T-helper 9 cell (primary cell): Measurements from ENCODE around the gene PPIP5K1.
"Not testable (repeated sequence)": the region's sequence is repeated elsewhere in the genome, so short reads cannot be mapped to it uniquely, and the experiment has no call there.

Experiments
- DNase-seq: peaks from one replicate; pipeline ENCODE4 v3.0.0-alpha.2; 2020

The PPIP5K1 gene

DNA sequence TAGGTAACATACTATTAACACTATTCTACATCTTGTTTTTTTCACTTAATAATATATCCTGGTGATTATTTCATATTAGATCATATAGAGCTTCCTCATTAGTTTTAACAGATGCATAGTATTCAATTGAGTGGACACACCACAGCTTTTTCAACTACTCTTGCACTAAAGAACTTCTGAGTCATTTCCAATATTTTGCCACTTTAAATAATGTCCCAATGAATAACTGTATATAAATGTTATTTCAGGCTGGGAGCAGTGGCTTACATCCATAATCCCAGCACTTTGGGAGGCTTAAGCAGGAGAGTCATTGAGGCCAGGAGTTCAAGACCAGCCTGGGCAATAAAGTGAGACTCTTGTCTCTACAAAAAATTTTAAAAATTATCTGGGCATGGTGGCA lies 45.7 kb downstream of the PPIP5K1 start:
- no peak for DNase-seq

DNA sequence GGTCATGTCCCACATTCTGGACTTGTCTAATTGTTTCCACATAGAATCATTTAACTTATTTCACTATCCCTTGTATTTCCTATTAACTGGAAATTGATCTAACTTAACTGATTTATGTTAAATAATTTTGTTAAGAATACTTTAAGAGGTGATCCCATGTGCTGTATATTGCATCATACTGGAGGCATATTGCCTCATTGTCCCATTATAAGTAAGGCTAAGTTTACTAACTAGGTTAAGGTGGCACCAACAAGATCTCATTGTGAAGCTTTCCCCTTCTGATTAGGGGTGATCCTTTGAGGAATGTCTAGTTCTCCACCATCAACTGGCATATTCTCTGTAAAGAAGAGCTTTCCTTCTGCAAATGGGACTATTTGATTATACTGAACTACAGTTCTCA lies 48.2 kb downstream of the PPIP5K1 start:
- DNase-seq, result no peak

DNA sequence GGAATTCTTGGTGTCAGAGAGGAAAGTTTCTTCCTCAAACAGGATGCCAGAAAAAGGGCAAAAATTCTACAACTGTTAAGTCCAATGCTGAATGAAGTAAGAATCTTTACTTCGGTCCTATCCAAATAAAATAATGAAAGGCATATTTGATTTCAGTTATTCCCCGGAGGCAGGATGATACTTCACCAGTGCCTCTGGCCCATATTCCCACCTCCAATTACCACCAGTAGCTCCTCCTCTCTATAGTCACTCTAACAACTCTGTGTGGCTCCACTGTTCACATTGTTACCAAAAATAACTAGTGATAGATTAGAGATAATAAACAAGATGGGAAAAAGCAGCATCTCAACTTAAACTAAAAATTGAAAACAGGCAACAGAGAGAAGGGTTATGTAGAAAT lies 51.9 kb downstream of the PPIP5K1 start:
- no peak for DNase-seq

DNA sequence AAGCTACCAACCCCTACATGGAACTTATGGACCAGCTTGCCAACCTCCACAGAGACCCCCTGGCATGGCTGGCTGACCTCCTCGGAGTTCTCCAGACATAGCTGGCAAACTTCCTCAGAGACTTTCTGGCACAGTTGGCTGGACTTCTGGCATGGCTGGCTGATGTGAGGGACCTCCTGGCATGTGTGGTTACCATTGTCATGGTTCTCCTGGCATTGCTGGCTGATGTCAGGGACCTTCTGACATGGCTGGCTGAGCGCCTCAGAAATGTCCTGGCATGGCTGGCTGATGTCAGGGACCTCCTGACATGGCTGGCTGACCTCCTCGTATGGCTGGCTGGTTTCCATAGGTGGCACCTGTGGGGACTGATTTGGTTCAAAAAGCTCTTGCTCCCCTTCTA lies 55.1 kb downstream of the PPIP5K1 start:
- no peak for DNase-seq

DNA sequence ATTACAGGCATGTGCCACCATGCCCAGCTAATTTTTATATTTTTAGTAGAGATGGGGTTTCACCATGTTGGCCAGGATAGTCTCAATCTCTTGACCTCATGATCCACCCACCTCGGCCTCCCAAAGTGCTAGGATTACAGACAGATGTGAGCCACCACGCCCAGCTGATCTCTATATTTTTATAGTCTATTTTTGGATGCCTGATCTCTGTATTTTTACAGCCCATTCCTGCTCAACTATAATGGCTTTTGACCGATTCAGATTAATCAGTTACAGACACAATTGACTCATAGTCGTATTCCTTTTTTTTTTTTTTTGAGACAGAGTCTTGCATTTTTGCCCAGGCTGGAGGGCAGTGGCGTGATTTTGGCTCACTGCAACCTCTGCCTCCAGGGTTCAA lies 57.2 kb downstream of the PPIP5K1 start:
- not testable (repeated sequence) for DNase-seq

DNA sequence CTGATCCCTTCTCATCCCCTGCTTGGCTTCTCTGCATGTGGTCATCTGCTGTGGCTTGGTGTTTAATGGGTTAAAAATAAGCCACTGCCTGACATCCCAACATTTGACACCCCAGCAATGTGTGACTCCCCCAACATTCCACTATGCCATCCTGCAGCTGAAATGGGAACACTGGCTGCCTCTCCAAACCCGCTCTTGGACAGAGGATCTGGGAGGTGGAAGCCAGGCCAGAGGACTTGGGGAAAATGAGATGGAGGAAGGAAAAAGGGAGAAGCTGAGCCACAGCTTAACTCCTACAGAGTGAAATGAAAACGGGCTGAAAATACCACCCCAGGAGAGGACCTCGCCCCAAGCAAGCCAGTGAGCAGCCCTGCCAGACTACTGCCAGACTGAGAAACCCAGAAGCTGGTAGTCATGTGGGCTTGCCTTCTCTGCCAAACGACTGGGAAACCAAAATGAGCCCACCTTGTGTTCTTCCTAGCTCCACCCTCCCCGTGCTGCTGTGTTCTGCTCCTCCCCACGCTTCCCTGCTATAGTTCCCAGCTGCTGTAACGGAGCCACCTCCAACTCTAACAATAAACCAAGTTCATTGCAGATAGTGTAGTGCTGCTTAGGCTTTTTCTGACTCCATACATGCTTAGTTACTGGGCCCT lies 58.9 kb downstream of the PPIP5K1 start:
- no peak for DNase-seq

DNA sequence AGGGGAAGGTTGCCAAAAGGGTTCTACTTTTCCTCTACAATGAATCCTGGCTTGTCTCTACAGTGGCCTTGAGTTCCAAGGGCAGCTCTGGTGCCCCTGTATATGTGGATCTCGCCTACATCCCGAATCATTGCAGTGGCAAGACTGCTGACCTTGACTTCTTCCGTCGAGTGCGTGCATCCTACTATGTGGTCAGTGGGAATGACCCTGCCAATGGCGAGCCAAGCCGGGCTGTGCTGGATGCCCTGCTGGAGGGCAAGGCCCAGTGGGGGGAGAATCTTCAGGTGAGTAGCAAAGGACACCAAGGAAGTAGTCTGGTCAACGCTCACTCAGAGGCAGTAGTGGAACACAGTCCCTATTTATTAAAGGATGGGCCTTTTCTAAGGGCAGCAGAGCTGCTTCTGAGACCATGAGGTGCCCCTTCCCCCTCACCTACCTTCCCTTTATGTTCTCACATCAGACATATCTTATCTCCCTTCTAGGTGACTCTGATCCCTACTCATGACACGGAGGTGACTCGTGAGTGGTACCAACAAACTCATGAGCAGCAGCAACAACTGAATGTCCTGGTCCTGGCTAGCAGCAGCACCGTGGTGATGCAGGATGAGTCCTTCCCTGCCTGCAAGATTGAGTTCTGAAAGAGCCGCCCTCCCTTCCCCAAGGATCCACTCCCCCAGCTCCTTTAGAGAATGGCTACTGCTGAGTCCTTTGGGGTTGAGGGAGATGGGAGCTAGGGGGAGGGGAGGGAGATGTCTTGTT lies 60.2 kb downstream of the PPIP5K1 start:
- DNase-seq, result no peak

DNA sequence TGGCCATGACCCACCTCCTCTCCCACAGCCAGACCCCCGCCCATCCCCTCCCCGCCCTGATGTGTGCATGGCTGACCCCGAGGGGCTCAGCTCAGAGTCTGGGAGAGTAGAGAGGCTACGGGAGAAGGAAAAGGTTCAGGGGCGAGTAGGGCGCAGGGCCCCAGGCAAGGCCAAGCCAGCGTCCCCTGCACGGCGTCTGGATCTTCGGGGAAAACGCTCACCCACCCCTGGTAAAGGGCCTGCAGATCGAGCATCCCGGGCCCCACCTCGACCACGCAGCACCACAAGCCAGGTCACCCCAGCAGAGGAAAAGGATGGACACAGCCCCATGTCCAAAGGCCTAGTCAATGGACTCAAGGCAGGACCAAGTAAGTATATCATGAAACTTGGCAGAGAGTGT lies 60.9 kb downstream of the PPIP5K1 start:
- no peak for DNase-seq

DNA sequence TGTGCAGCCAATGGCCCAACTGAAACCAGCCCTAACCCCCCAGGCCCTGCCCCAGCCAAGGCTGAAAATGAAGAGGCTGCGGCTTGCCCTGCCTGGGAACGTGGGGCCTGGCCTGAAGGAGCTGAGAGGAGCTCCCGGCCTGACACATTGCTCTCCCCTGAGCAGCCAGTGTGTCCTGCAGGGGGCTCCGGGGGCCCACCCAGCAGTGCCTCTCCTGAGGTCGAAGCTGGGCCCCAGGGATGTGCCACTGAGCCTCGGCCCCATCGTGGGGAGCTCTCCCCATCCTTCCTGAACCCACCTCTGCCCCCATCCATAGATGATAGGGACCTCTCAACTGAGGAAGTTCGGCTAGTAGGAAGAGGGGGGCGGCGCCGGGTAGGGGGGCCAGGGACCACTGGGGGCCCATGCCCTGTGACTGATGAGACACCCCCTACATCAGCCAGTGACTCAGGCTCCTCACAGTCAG lies 61.4 kb downstream of the PPIP5K1 start:
- DNase-seq, result no peak

DNA sequence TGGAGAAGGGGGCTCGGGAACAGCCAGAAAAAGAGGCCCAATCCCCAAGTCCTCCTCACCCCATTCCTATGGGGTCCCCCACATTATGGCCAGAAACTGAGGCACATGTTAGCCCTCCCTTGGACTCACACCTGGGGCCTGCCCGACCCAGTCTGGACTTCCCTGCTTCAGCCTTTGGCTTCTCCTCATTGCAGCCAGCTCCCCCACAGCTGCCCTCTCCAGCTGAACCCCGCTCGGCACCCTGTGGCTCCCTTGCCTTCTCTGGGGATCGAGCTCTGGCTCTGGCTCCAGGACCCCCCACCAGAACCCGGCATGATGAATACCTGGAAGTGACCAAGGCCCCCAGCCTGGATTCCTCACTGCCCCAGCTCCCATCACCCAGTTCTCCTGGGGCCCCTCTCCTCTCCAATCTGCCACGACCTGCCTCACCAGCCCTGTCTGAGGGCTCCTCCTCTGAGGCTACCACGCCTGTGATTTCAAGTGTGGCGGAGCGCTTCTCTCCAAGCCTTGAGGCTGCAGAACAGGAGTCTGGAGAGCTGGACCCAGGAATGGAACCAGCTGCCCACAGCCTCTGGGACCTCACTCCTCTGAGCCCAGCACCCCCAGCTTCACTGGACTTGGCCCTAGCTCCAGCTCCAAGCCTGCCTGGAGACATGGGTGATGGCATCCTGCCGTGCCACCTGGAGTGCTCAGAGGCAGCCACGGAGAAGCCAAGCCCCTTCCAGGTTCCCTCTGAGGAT lies 62.0 kb downstream of the PPIP5K1 start:
- DNase-seq, result no peak

DNA sequence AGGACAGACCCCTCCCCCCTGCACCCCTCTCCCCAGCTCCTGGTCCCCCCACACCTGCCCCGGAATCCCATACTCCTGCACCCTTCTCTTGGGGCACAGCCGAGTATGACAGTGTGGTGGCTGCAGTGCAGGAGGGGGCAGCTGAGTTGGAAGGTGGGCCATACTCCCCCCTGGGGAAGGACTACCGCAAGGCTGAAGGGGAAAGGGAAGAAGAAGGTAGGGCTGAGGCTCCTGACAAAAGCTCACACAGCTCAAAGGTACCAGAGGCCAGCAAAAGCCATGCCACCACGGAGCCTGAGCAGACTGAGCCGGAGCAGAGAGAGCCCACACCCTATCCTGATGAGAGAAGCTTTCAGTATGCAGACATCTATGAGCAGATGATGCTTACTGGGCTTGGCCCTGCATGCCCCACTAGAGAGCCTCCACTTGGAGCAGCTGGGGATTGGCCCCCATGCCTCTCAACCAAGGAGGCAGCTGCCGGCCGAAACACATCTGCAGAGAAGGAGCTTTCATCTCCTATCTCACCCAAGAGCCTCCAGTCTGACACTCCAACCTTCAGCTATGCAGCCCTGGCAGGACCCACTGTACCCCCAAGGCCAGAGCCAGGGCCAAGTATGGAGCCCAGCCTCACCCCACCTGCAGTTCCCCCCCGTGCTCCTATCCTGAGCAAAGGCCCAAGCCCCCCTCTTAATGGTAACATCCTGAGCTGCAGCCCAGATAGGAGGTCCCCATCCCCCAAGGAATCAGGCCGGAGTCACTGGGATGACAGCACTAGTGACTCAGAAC lies 62.8 kb downstream of the PPIP5K1 start:
- no peak for DNase-seq

DNA sequence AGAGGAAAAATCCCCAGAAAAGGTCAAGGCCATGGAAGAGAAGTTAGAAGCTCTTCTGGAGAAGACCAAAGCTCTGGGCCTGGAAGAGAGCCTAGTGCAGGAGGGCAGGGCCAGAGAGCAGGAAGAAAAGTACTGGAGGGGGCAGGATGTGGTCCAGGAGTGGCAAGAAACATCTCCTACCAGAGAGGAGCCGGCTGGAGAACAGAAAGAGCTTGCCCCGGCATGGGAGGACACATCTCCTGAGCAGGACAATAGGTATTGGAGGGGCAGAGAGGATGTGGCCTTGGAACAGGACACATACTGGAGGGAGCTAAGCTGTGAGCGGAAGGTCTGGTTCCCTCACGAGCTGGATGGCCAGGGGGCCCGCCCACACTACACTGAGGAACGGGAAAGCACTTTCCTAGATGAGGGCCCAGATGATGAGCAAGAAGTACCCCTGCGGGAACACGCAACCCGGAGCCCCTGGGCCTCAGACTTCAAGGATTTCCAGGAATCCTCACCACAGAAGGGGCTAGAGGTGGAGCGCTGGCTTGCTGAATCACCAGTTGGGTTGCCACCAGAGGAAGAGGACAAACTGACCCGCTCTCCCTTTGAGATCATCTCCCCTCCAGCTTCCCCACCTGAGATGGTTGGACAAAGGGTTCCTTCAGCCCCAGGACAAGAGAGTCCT lies 63.6 kb downstream of the PPIP5K1 start:
- DNase-seq, result no peak

DNA sequence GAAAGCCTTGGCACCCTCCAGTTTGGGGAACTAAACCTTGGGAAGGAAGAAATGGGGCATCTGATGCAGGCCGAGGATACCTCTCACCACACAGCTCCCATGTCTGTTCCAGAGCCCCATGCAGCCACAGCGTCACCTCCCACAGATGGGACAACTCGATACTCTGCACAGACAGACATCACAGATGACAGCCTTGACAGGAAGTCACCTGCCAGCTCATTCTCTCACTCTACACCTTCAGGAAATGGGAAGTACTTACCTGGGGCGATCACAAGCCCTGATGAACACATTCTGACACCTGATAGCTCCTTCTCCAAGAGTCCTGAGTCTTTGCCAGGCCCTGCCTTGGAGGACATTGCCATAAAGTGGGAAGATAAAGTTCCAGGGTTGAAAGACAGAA lies 64.9 kb downstream of the PPIP5K1 start:
- no peak for DNase-seq

DNA sequence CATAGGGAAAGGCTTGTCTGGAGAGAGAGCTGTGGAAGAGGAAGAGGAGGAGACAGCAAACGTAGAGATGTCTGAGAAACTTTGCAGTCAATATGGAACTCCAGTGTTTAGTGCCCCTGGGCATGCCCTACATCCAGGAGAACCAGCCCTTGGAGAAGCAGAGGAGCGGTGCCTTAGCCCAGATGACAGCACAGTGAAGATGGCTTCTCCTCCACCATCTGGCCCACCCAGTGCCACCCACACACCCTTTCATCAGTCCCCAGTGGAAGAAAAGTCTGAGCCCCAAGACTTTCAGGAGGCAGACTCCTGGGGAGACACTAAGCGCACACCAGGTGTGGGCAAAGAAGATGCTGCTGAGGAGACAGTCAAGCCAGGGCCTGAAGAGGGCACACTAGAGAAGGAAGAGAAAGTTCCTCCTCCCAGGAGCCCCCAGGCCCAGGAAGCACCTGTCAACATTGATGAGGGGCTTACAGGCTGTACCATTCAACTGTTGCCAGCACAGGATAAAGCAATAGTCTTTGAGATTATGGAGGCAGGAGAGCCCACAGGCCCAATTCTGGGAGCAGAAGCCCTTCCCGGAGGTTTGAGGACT lies 65.7 kb downstream of the PPIP5K1 start:
- DNase-seq, result no peak

DNA sequence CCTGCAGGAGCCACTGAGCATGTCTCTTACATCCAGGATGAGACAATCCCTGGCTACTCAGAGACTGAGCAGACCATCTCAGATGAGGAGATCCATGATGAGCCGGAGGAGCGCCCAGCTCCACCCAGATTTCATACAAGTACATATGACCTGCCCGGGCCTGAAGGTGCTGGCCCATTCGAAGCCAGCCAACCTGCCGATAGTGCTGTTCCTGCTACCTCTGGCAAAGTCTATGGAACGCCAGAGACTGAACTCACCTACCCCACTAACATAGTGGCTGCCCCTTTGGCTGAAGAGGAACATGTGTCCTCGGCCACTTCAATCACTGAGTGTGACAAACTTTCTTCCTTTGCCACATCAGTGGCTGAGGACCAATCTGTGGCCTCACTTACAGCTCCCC lies 66.4 kb downstream of the PPIP5K1 start:
- no peak for DNase-seq

DNA sequence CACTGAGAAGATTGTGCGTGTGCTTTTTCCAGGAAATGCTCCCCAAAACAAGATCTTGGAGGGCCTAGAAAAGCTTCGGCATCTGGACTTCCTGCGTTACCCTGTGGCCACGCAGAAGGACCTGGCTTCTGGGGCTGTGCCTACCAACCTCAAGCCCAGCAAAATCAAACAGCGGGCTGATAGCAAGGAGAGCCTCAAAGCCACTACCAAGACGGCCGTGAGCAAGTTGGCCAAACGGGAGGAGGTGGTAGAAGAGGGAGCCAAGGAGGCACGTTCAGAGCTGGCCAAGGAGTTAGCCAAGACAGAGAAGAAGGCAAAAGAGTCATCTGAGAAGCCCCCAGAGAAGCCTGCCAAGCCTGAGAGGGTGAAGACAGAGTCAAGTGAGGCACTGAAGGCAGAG lies 67.8 kb downstream of the PPIP5K1 start:
- no peak for DNase-seq

DNA sequence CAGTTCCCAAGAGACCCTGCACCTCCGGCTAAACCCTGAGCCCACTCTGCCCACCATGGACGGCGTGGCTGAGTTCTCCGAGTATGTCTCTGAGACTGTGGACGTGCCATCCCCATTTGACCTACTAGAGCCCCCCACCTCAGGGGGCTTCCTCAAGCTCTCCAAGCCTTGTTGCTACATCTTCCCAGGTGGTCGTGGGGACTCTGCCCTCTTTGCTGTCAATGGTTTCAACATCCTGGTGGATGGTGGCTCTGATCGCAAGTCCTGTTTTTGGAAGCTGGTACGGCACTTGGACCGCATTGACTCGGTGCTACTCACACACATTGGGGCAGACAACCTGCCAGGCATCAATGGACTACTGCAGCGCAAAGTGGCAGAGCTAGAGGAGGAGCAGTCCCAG lies 68.6 kb downstream of the PPIP5K1 start:
- no peak for DNase-seq

DNA sequence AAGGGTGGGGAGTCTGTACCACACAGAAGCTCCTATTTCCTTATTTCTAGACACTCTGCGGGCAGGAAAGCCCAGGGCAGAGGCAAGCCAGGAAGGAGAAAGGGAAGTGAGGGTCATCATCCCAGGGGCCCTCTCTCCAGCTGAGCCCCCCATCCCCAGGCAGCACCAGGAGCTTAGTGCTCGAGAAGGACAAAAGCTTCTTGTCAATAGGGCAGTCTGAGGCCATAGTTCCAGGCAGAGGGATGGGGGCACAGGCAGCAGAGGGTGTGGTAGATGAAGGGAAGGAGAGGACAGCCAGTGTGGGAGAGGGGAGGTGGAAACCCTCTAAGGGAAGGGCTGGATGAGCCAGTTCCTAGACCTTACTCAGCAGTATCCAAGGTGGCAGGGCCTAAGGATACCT lies 69.9 kb downstream of the PPIP5K1 start:
- no peak for DNase-seq

DNA sequence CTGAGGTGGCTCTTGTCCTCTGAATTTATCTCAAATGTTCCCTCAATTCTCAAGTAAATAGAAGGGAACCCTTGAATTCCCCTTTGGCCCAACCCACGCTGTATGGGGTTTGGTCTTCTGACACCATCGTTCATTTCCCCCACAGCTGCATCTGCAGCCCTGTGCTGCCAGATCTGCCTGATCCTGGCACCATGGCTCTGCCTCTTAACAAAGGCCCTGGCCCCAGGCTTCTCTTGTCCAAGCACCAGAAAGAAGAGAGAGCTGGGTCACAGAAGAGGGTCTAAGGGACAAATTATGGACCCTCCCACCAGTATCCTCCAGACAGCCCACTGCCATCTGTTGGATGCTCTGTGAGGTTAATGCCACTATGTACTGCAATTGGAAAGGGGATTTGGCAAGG lies 70.8 kb downstream of the PPIP5K1 start:
- DNase-seq, result no peak

DNA sequence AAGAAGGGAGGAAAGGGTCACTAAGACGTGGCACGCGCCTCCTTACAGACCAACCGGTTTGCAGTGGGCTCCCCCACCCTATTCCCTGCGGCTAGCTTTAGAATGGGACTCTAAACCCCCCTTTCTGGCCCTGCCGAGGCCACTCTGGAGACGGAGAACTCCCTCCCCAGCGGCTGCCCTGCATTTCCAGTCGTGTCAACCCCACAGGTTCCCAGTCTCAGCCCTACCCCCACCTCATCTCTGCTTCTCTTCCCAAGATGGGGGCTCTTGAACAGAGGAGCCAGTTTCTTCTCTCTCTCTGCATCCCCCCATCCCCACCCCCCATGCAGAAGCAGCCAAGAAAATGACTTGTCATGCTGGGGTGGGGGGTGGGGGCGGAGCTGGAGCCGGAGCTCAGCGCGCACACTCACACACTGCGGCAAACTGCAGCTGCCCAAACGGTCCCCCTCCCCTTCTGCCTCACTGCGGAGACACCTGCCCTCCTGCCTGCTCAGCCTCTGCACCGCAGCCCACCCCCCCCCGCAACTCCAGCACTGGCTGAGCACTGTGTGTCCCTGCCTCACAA lies 71.7 kb downstream of the PPIP5K1 start:
- no peak for DNase-seq

DNA sequence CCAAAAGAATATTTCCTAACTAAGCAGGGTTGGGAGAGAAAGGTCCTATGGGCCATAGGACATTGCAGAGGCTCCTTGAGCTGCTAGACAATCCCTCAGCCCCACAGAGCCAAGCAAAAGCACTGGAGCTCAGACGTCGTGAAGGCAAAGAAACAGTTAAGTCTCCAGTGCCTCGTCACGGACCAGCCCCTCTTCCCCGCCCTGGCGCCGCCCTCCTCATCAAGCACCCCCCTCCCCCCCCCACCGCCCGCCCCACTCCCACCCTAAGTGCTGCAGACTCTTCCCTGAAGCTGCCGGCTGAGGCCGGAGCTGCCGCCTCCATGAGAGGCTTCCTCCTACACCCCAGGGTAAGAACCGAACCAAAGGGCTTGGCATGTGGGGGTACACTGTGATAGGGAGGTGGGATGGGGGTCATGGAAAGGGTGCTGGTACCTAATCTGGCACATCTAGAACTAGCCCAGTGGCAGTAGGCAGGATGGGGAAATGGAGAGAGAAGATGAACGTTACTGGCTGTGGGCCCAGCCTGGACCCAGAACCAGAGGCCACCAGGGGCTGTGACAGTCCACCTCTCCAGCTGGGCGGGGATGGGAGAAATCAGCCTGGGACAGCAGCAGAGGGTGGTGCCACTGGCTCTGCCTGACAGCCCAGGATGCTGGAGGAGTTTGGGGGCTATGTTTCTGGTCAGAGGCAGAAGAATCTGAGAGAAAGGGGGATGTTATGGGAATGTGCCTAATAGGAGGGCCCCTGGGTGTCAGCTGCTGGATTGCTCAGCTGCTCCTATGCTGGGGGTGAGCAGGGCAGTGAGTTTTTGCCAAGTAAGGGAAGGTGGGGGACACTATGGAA lies 72.4 kb downstream of the PPIP5K1 start, which contains the start of gene MAP1A:
MAP1A (plus strand) TSS at position 255 of the 843 bp plus-strand sequence. CDS start 3,866 bp downstream, outside the sequence.
- DNase-seq, result no peak
